AG04450 (cell line): ENCODE measurements around the gene DDX1. TPM values are rescaled to one million over a fixed set of nuclear protein-coding genes. Genes with fewer than 3 reads are reported as not detected.

Experiments
- CTCF ChIA-PET: fragments of 300-600, 350-600 bp; formaldehyde crosslinking; extraction: SDS; loops from one replicate; lab custom pipeline; 2022; ENCODE audit warnings: antibody characterized with exemption, inconsistent platforms; lab: Charles Lee
- POLR2A ChIA-PET: fragments of 350-600 bp; formaldehyde crosslinking; extraction: SDS; loops from one replicate; lab custom pipeline; 2021; ENCODE audit warnings: antibody characterized with exemption, inconsistent platforms; lab: Yijun Ruan, JAX
- DNase-seq: peaks from one replicate; pipeline ENCODE4 v3.0.0-alpha.2; 2011; ENCODE audit warnings: low read depth, low spot score
- H3K27ac ChIP-seq: one replicate; pipeline ENCODE4 v1.5.1; 2012; ENCODE audit warnings: low read depth, low read length, control low read depth
- H3K27me3 ChIP-seq: one replicate; pipeline ENCODE4 v1.6.0; 2012; ENCODE audit warnings: low read length; ENCODE audit not compliant: control insufficient read depth, insufficient read depth
- H3K4me3 ChIP-seq: 2 replicates; pipeline ENCODE4 v1.5.1; 2011; ENCODE audit warnings: mild to moderate bottlenecking, low read depth, low read length, control low read depth
- H3K9me3 ChIP-seq: 2 replicates; pipeline ENCODE4 v1.5.1; 2012; ENCODE audit warnings: low read length; ENCODE audit not compliant: control insufficient read depth, insufficient read depth
- polyA plus RNA-seq: library from polyadenylated mRNA; depleted of rRNA; stranded (reverse); fragments of >200 nt; gene quantifications from 2 replicates; pipeline ENCODE4 v1.2.3, GENCODE V29; 2011
- TF ChIP-seq, protein P1 (sequence below): IDR thresholded peaks from 2 replicates; pipeline ENCODE4 v1.5.1; 2011; ENCODE audit warnings: low read depth, low read length, control low read depth, inconsistent platforms

DDX1 gene
- polyA plus RNA-seq, 1 experiment = 171 TPM

DNA sequence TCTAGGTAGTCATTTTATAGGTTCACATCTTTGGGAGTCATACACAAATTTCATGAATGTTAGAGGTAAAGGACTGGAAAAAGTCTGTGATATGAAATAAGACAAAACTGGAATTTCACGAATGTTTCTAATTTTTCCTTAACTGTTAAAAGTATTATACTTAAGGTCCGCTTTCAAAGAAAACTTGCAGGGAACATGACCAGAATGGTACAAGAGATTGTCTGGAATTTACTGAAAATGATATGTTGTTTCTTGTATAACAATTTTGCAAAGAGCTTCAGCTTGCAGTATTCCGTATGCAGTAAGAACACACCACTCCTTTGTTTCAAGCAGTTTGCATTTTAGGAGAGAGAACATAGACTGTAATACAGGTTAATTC lies 1.6 kb downstream of the DDX1 start:
- CTCF ChIA-PET = interaction anchor here (0.7 to 4.8 kb wide), 2 partner anchors 13 to 16 kb away, joined by 3 to 25 read pairs; no protein-coding TSS in a partner anchor
- DNase-seq = no peak
- TF ChIP-seq, protein P1, sequence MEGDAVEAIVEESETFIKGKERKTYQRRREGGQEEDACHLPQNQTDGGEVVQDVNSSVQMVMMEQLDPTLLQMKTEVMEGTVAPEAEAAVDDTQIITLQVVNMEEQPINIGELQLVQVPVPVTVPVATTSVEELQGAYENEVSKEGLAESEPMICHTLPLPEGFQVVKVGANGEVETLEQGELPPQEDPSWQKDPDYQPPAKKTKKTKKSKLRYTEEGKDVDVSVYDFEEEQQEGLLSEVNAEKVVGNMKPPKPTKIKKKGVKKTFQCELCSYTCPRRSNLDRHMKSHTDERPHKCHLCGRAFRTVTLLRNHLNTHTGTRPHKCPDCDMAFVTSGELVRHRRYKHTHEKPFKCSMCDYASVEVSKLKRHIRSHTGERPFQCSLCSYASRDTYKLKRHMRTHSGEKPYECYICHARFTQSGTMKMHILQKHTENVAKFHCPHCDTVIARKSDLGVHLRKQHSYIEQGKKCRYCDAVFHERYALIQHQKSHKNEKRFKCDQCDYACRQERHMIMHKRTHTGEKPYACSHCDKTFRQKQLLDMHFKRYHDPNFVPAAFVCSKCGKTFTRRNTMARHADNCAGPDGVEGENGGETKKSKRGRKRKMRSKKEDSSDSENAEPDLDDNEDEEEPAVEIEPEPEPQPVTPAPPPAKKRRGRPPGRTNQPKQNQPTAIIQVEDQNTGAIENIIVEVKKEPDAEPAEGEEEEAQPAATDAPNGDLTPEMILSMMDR = no peak
- POLR2A ChIA-PET = no interaction called here
- Histone ChIP-seq H3K9me3 (no peaks in the 10 kb centered on the region; the same call in 1 of the 2 replicates), H3K27me3 (no peaks in the 10 kb centered on the region), H3K4me3 (no peak overlapping the region), H3K27ac (no peak overlapping the region)

DNA sequence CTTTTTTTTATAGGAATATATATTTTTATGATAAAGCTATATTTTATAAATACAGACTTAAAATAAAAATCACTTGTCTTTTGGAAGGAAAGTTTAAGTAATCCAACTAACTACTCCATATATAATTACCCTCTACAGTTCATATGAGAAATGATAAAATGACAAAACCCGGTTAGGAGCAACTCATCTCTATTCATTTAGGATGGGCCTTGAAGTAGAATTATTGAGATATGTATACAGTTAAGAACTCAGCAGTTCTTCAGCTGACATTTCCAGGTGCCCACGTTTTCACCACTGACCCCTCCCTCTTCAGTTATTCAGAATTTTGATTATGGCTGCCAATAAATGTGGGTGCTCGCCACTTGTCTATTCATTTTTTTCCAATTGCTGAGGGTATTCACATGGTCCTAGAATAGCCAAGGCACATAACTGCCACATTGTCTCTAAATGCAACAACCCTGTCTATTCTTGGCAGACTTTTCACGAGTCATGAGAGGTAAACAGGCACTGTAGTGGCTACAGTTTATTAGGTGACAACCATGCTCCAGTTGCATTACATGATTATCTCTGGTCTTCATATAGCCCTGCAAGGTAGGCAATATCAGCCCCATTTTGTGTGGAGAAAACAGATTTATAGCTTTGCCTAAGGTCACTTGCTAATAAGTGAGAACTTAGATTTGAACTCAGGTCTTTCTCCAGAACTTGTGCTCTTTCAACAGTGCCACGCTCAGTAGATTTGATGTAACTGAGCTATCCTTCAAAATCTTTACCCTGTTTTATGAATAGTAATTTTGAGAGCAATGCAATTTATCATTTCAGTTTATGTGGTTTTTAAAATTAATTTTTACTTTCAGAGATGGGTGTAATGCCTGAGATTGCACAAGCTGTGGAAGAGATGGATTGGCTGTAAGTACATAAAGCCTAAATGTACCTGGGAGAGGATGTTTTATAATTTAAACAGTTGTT lies 2.9 kb downstream of the DDX1 start:
- Histone ChIP-seq H3K9me3 (no peaks in the 10 kb centered on the region; the same call in 1 of the 2 replicates), H3K27me3 (no peaks in the 10 kb centered on the region), H3K4me3 (no peak overlapping the region), H3K27ac (no peak overlapping the region)
- TF ChIP-seq, protein P1 = no peak
- DNase-seq = no peak
- CTCF ChIA-PET = interaction anchor here (0.7 to 4.8 kb wide), 3 partner anchors 18 to 543 kb away, joined by 4 to 25 read pairs (median 5); no protein-coding TSS in a partner anchor
- POLR2A ChIA-PET = no interaction called here

DNA sequence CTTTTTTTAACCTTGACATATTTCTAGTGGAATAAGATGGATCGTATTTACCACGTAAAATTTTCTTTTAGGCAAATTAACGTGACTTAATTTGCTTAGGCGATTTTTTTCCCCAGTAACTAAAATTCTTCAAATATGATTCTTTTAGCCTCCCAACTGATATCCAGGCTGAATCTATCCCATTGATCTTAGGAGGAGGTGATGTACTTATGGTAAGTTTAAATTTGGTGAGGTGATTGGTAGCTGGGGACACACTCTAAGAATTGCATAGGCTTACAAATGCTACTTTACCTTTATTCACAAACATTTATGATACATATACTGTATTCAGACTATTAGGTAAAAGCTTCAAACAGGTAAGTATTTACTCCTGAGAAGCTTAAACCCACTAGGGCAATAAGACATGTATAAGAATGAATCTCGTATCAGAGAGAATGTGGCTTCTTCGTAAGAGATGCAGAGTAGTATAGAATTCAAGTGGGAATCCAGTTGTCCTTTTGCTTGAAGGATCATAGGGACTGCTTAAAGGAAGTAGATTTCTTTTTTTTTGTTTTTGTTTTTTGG lies 3.8 kb downstream of the DDX1 start:
- no peak overlapping the region for H3K27ac ChIP-seq
- CTCF ChIA-PET = interaction anchor here (4.8 kb wide), 1 partner anchor 18 kb away, joined by 25 read pairs; no protein-coding TSS in a partner anchor
- POLR2A ChIA-PET = no interaction called here
- H3K4me3 ChIP-seq = no peak overlapping the region
- no peak for DNase-seq
- TF ChIP-seq, protein P1 = no peak
- no peaks in the 10 kb centered on the region; the same call in 1 of the 2 replicates for H3K9me3 ChIP-seq
- no peaks in the 10 kb centered on the region for H3K27me3 ChIP-seq

DNA sequence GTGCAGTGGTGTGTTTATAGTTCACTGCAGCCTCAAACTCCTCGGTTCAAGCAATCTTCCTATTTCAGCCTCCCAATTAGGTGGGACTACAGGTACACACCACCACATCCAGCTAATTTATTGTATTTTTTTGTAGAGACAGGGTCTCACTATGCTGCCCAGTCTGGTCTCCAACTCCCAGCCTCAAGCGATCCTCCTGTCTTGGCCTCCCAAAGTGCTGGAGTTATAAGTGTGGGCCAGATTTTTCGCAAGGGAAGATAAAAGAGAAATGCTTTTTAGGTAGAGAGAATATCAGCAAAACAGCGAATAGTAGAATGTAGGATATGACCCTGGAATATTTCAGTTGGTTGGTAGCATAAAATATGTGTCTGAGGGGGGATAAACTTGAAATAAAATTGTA lies 4.3 kb downstream of the DDX1 start:
- Histone ChIP-seq H3K27me3 (no peaks in the 10 kb centered on the region), H3K4me3 (no peak overlapping the region), H3K27ac (no peak overlapping the region), H3K9me3 (no peaks in the 10 kb centered on the region; the same call in 1 of the 2 replicates)
- TF ChIP-seq, protein P1 = no peak
- CTCF ChIA-PET = interaction anchor here (4.8 kb wide), 1 partner anchor 19 kb away, joined by 25 read pairs; no protein-coding TSS in a partner anchor
- no peak for DNase-seq
- POLR2A ChIA-PET = no interaction called here
